GM06990 (cell line): ENCODE results near the gene F11R.

Experiments used
- DNase-seq: peaks from one replicate; pipeline ENCODE4 v3.0.0-alpha.2; 2011; ENCODE audit not compliant: insufficient read length; ENCODE audit errors: extremely low read depth
- H3K27me3 ChIP-seq: replicated peaks from 2 replicates; pipeline ENCODE4 v1.6.0; 2011; ENCODE audit warnings: low read length; ENCODE audit not compliant: control insufficient read depth, insufficient read depth
- H3K36me3 ChIP-seq: 2 replicates; pipeline ENCODE4 v1.5.1; 2011; ENCODE audit warnings: low read length; ENCODE audit not compliant: control insufficient read depth, insufficient read depth
- H3K4me3 ChIP-seq: replicated peaks from 2 replicates; pipeline ENCODE4 v1.5.1; 2011; ENCODE audit warnings: low read depth, mild to moderate bottlenecking, control low read depth, low read length
- TF ChIP-seq, protein P1 (sequence below): IDR thresholded peaks from 2 replicates; pipeline ENCODE4 v1.5.1; 2011; ENCODE audit warnings: low read length, control low read depth, mild to moderate bottlenecking, inconsistent platforms; ENCODE audit not compliant: insufficient read depth, poor library complexity, severe bottlenecking

The F11R gene

GRCh38 chr1:161044908-161045735, 24.2 kb upstream of the F11R start:
- H3K27me3 ChIP-seq = no peaks in the 10 kb centered on the region
- DNase-seq = peak; percentile 76
- peak overlapping the region; percentile 93 for H3K4me3 ChIP-seq
- peaks cover 39% of the 10 kb centered on the region for H3K36me3 ChIP-seq
- TF ChIP-seq, protein P1, sequence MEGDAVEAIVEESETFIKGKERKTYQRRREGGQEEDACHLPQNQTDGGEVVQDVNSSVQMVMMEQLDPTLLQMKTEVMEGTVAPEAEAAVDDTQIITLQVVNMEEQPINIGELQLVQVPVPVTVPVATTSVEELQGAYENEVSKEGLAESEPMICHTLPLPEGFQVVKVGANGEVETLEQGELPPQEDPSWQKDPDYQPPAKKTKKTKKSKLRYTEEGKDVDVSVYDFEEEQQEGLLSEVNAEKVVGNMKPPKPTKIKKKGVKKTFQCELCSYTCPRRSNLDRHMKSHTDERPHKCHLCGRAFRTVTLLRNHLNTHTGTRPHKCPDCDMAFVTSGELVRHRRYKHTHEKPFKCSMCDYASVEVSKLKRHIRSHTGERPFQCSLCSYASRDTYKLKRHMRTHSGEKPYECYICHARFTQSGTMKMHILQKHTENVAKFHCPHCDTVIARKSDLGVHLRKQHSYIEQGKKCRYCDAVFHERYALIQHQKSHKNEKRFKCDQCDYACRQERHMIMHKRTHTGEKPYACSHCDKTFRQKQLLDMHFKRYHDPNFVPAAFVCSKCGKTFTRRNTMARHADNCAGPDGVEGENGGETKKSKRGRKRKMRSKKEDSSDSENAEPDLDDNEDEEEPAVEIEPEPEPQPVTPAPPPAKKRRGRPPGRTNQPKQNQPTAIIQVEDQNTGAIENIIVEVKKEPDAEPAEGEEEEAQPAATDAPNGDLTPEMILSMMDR = no peak

DNA sequence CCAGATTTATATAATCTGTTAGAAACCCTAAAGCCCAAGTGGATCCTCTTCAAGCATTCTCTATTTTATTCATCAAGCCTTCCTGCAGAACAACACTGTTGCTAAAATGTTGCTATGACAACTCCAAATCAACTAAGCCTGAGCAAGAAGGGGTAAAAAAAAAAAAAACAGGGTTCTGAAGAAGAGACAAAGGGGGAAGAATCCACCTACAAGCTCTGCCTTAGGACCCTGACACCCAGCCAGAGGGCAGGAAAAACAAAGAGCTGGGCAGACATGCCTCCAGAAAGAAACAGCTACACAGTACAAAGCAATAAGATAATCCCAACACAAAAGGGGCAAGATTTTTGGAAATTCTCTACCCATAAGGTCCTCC, 23.6 kb upstream of the F11R start:
- no peak for DNase-seq
- Histone ChIP-seq H3K4me3 (peak overlapping the region; percentile 93), H3K36me3 (peaks cover 39% of the 10 kb centered on the region), H3K27me3 (no peaks in the 10 kb centered on the region)
- TF ChIP-seq, protein P1 = no peak

- no peak for DNase-seq
- H3K36me3 ChIP-seq = peaks cover 25% of the 10 kb centered on the region
- no peak overlapping the region for H3K4me3 ChIP-seq
- no peaks in the 10 kb centered on the region for H3K27me3 ChIP-seq
- TF ChIP-seq, protein P1 = no peak
Measured at GRCh38 chr1:161039546-161039945, 18.6 kb upstream of the F11R start.

GRCh38 chr1:161039154-161039545, 18.2 kb upstream of the F11R start:
- Histone ChIP-seq H3K4me3 (peak overlapping the region; percentile 84), H3K27me3 (no peaks in the 10 kb centered on the region), H3K36me3 (peaks cover 25% of the 10 kb centered on the region)
- TF ChIP-seq, protein P1 = no peak
- DNase-seq = no peak

GRCh38 chr1:161038523-161039153, 17.7 kb upstream of the F11R start, which contains the start of gene TSTD1:
Gene TSTD1, minus strand, starts transcription at chr1:161038964. Its CDS starts 75 bp downstream, at chr1:161038889.
- peaks cover 25% of the 10 kb centered on the region for H3K36me3 ChIP-seq
- TF ChIP-seq, protein P1 = no peak
- H3K4me3 ChIP-seq = peak within 1 kb of the TSS; percentile 84
- H3K27me3 ChIP-seq = no peaks in the 10 kb centered on the region
- peak; percentile 92 for DNase-seq
